Measurements from ENCODE around the gene ANKRD26. TPM values are rescaled to one million over a fixed set of nuclear protein-coding genes. Genes with fewer than 3 reads are reported as not detected.

The ANKRD26 gene
- total RNA-seq, 4 donors from 2014 or later, result 5.9 to 46.0 (median 21.8) TPM

- Histone ChIP-seq H3K4me3 (no peak overlapping the region), H3K9me3 (no peaks in the 10 kb centered on the region), H3K27ac (no peak overlapping the region), H3K27me3 (no peaks in the 10 kb centered on the region), H3K4me1 (no peaks in the 10 kb centered on the region), H3K36me3 (no peaks in the 10 kb centered on the region)
- intact Hi-C loops (cut with DNase I; ENCODE audit: low total_unique reads), result no loop called here
- TF ChIP-seq POLR2A (IDR thresholded peaks at IDR 0.05), result no peak
- TF ChIP-seq POLR2AphosphoS5 (IDR thresholded peaks at IDR 0.05), result no peak
- no peak for TF ChIP-seq EP300 (IDR thresholded peaks at IDR 0.05; ENCODE audit: low read depth)
- TF ChIP-seq CTCF (IDR thresholded peaks at IDR 0.05), result no peak
- in situ Hi-C loops (cut with MboI; ENCODE audit: low pct_ligation_motif_present in 1 of 4, low pct_unique_long_range_greater_than_20kb in 1 of 4, low sequenced_read_pairs in 3 of 4), result no loop called here
- DNase-seq, result no peak
- WGBS, 2 donors (ENCODE audit: low coverage in 1 of 2), result 79% methylated on average over 1 of the region's 1 CpG; no CpG with 5 or more reads in 1 of the 2 donors
Observed at GRCh38 chr10:26987851-26988250, 112.4 kb downstream of the ANKRD26 start.

GRCh38 chr10:26983156-26983555, 117.1 kb downstream of the ANKRD26 start:
- no peak for DNase-seq
- 86% methylated on average over 1 of the region's 1 CpG; no CpG with 5 or more reads in 1 of the 2 donors for WGBS, 2 donors (ENCODE audit: low coverage in 1 of 2)
- Histone ChIP-seq H3K4me3 (no peak overlapping the region), H3K27ac (no peak overlapping the region), H3K27me3 (no peaks in the 10 kb centered on the region), H3K9me3 (no peaks in the 10 kb centered on the region), H3K36me3 (no peaks in the 10 kb centered on the region), H3K4me1 (no peaks in the 10 kb centered on the region)
- TF ChIP-seq CTCF (IDR thresholded peaks at IDR 0.05) (no peak), POLR2A (IDR thresholded peaks at IDR 0.05) (no peak)
- intact Hi-C loops (cut with DNase I; ENCODE audit: low total_unique reads), result no loop called here
- in situ Hi-C loops (cut with MboI; ENCODE audit: low pct_ligation_motif_present in 1 of 4, low pct_unique_long_range_greater_than_20kb in 1 of 4, low sequenced_read_pairs in 3 of 4), result no loop called here

GRCh38 chr10:26982058-26982457, 118.2 kb downstream of the ANKRD26 start:
- 80 to 100% methylated on average over 1 of the region's 1 CpG for WGBS, 2 donors (ENCODE audit: low coverage in 1 of 2)
- TF ChIP-seq EP300 (IDR thresholded peaks at IDR 0.05; ENCODE audit: low read depth) (no peak), POLR2A (IDR thresholded peaks at IDR 0.05) (no peak), CTCF (IDR thresholded peaks at IDR 0.05) (no peak), POLR2AphosphoS5 (IDR thresholded peaks at IDR 0.05) (no peak)
- Histone ChIP-seq H3K27me3 (no peaks in the 10 kb centered on the region), H3K27ac (no peak overlapping the region), H3K36me3 (no peaks in the 10 kb centered on the region), H3K9me3 (no peaks in the 10 kb centered on the region), H3K4me3 (no peak overlapping the region), H3K4me1 (no peaks in the 10 kb centered on the region)
- intact Hi-C loops (cut with DNase I; ENCODE audit: low total_unique reads) (no loop called here), in situ Hi-C loops (cut with MboI; ENCODE audit: low pct_ligation_motif_present in 1 of 4, low pct_unique_long_range_greater_than_20kb in 1 of 4, low sequenced_read_pairs in 3 of 4) (no loop called here)
- DNase-seq, result no peak

- in situ Hi-C loops (cut with MboI; ENCODE audit: low pct_ligation_motif_present in 1 of 4, low pct_unique_long_range_greater_than_20kb in 1 of 4, low sequenced_read_pairs in 3 of 4), result no loop called here
- Histone ChIP-seq H3K4me1 (no peaks in the 10 kb centered on the region), H3K27ac (no peak overlapping the region), H3K4me3 (no peak overlapping the region), H3K36me3 (no peaks in the 10 kb centered on the region), H3K9me3 (no peaks in the 10 kb centered on the region), H3K27me3 (no peaks in the 10 kb centered on the region)
- 78 to 86% methylated on average over 4 of the region's 4 CpGs for WGBS, 2 donors (ENCODE audit: low coverage in 1 of 2)
- no peak for DNase-seq
- intact Hi-C loops (cut with DNase I; ENCODE audit: low total_unique reads), result no loop called here
- TF ChIP-seq POLR2AphosphoS5 (IDR thresholded peaks at IDR 0.05) (no peak), EP300 (IDR thresholded peaks at IDR 0.05; ENCODE audit: low read depth) (no peak), CTCF (IDR thresholded peaks at IDR 0.05) (no peak), POLR2A (IDR thresholded peaks at IDR 0.05) (no peak)
Observed at GRCh38 chr10:26981232-26981824, 119.0 kb downstream of the ANKRD26 start.
